Smooth muscle cell of the brain vasculature (primary cell): ENCODE data around the gene WDR55.
"Not testable (repeated sequence)": the region's sequence is repeated elsewhere in the genome, so short reads cannot be mapped to it uniquely, and the experiment has no call there.

Source experiments
- DNase-seq: peaks from one replicate; pipeline ENCODE4 v3.0.0-alpha.2; 2012; ENCODE audit warnings: low read depth, low spot score

Gene WDR55, protein sequence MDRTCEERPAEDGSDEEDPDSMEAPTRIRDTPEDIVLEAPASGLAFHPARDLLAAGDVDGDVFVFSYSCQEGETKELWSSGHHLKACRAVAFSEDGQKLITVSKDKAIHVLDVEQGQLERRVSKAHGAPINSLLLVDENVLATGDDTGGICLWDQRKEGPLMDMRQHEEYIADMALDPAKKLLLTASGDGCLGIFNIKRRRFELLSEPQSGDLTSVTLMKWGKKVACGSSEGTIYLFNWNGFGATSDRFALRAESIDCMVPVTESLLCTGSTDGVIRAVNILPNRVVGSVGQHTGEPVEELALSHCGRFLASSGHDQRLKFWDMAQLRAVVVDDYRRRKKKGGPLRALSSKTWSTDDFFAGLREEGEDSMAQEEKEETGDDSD

DNA sequence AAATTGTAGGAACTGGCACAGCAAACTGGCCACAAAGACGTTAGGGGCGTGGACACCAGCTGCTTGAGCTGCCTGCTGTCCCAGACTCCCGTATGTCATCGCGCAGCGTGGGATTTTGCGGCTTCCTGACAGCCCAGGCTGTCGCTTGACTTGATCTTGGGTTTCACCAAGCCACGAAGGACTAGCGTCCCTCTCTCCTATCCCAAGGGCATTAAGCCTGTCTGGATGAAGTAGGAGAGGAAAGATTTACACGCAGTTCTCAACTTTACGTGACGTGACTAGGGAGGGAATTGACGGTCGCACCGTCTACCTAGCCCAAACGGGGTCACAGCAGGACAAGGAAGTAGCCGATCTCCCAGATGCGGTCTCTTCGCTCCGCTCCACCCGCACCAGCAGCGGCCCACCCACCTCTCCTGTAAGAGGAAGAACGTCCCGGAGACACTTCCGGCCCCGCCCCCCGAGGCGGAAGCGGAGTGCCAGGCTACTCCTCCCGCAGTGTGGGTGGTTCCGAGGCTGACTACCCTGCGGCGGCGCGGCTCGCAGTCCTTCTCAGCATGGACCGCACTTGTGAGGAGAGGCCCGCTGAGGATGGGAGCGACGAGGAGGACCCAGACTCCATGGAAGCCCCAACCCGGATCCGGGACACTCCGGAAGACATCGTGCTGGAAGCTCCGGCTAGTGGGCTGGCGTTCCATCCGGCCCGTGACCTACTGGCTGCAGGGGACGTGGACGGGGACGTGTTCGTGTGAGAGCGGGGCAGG, at the start of gene WDR55:
Gene WDR55, plus strand, starts transcription at position 546 of the 761 bp plus-strand sequence. Its CDS starts 9 bp downstream, at position 555.
- DNase-seq = peak; percentile 64

DNA sequence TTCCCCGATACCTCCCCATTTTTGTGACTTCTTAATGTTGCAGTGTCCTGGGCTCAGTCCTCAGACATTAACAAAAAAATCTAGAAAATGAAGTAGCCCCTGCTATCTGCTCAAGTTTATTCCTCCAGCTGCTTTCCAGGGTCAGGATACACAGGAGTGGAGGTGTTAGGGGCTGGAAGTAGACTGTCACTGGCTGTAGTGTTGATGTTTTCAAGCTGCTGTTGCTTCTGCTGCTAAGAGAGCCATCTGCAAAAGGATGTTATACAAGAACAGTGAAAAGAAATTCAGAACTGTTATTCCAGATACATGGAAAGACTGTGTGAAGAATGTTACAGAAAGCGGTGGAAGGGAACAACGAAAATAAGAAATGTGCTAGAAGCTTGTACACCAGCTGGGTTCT, 42.4 kb upstream of the WDR55 start:
- DNase-seq = no peak

DNA sequence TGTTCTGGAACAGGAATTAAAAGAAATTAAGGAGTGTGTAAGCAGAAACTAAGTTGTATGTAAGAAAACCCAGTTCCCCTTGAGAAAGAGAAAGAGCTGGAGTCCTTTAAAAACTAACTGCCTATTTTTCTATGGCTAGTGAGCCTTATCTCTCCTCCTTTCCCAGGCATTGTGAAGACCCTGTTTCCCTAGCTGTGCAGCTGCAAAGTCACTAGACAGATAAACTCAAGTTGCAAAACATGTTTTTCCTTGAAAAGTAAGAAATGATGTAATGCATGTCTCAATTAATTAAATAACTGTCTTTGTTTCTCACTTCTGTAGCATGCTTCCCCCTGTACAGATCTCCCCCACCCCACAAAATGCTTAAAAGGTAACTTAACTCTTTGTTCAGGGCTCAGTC, 41.6 kb upstream of the WDR55 start:
- not testable (repeated sequence) for DNase-seq

DNA sequence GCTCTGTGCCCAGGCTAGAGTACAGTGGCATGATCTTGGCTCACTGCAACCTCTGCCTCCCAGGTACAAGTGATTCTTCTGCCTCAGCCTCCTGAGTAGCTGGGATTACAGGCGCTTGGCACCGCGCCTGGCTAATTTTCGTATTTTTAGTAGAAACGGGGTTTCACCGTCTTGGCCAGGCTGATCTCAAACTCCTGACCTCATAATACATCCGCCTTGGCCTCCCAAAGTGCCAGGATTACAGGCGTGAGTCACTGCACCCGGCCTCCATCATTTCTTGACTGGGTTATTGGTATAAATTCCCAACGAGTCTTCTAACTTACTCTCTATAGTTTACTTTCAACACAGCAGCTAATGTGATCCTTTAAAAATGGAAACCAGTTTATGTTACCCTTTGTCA, 39.8 kb upstream of the WDR55 start:
- DNase-seq = not testable (repeated sequence)

DNA sequence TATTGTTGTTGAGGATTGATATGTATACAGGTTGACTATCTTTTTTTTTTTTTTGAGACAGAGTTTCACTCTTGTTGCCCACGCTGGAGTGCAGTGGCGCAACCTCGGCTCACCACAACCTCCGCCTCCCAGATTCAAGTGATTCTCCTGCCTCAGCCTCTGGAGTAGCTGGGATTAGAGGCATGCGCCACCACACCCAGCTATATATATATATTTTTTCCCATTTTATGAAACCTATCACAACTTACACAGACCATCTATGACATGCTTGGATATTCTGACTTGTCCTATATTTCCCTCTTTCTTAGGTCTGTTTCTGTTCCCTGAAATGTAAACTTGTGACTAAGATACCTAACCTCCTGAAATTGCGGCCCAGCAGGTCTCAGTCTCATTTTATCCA, 36.7 kb upstream of the WDR55 start:
- no peak for DNase-seq

DNA sequence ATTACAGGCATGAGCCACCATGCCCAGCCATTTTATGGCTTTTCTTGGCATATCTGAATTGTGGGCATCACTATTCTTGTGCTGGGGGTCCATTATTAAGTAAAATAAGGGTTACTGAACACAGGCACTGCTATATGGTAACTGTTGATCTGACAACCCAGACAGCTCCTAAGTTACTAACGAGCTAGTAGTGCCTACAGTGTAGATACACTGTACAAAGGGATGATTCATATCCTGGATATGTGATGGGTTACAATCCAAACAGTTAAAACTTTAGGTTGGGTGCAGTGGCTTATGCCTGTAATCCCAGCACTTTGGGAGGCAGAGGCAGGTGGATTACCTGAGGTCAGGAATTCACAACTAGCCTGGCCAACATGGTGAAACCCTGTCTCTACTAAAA, 36.0 kb upstream of the WDR55 start:
- no peak for DNase-seq

DNA sequence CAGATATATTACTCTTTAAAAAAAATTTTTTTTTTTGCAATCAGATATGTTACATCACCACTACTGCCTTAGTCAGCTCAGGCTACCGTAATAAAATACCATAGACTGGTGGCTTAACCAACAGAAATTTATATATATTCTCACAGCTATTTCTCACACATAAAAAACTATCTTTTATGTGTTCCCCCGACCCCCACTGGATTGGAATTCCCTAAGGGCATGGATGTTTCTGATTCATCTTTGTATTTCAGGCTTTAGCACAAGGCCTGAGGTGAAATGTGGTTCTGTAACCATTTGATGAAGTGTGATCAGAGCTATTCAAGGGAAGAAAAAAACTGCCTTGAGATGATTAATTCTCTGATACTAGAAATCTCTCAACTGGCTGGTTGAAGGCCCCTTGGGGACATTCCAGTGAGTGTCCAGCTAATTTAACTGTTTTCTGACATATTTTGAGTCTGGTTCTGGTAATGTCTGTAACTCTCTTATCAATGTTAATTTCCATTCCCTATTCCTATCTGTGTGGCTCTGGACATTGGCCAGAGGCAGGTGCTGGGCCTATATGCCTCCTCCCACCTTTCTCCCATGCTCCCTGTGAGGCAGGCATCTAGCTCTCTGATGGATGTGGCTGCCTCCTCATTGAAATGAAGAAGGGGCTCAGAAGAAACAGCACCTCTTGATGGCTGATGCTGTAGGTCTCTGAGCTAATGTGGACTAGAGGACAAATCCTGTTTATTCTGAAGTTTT, 34.2 kb upstream of the WDR55 start:
- no peak for DNase-seq

DNA sequence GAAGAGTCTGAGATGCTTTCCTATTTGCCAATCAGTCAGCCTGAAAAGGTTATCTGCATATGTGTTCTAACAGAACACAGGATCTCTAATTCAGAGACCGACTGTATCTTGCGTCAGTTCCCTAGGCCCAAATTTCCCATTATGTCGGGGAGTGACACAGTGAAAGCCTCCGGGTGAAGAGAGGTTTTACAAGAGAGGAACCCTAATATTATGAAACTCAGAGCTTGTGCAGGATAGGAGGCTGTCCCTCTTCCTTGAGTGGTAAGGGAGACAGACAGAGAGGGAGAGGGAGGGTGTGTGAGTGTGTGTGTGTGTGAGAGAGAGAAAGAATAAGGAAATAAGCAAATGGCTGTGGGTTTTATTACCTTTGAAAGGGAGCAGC, 33.7 kb upstream of the WDR55 start:
- no peak for DNase-seq

DNA sequence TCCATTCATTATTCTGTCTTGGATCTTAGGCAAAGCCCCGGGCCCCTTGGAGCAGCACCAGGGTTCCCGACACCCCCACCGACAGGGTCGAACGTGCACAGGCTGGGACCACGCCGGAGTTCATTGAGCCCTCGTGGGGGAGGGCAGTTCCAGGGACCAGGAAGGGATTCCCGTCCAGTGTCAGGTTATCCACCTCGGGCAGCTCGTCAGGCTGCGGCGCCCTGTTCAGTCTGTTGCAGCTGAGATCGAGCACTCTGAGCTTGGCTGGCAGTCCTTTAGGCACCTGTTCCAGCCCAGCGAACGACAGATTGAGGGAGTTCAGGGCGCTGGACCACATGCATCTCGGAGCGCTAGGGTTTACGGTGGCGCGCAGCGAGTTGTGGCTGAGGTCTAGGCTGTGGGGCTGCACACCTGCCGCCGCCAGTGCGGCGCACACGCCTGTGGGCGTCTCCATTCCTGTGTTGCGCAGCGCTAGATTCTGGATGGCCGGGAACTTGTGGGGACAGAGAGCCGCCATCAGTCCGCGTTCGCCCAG, 32.8 kb upstream of the WDR55 start:
- no peak for DNase-seq

DNA sequence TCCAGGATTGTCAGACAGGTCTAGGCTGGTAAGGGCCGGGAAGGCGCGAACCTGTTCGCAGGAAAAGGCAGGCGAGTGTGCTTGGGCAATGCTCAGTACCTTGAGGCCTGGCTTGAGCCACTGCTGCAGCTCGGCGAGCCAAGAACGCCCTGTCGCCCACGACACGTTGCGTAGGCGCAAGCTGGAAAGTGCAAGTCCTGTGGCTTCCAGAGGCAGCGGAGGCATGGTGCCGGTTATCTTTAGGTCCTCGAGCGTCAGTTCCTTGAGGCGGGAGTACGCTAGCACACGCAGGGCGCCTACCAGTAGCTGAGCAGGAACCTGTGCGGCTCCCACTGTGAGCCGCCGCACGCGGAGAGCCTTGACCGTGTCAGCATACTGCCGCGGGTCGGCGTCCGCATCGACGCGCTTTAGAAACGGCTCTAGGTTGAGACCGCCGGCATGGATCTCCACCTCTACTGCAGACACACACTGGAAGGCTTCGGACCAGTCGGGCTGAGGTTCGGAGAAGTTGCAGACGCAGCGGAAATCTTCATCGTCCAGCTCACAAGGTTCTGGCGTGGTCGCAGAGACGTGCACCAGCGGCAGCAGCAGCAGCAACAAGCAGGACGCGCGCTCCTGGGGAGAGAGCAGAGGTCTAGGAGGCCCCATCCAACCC, 32.2 kb upstream of the WDR55 start:
- DNase-seq = no peak

DNA sequence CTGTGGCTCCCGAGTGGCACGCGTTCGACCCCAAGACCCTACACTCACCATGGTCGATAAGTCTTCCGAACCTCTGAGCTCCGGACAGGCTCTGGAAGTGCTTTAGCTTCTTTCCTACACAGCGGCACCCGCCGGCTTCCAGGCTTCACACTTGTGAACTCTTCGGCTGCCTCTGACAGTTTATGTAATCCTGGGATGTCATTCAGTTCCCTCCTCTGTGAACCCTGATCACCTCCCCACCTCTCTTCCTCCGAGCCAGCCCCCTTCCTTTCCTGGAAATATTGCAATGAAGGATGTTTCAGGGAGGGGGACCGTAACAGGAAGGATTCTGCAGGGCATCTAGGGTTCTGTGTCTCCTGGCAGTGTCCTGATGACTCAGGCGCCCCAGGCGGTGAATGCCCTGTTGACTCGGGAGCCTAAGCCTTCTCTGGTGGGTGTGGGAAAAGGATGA, 31.7 kb upstream of the WDR55 start, which contains the start of gene CD14:
Gene CD14, minus strand, starts transcription at position 155 of the 451 bp plus-strand sequence. Its CDS starts 104 bp downstream, at position 51.
- no peak for DNase-seq

DNA sequence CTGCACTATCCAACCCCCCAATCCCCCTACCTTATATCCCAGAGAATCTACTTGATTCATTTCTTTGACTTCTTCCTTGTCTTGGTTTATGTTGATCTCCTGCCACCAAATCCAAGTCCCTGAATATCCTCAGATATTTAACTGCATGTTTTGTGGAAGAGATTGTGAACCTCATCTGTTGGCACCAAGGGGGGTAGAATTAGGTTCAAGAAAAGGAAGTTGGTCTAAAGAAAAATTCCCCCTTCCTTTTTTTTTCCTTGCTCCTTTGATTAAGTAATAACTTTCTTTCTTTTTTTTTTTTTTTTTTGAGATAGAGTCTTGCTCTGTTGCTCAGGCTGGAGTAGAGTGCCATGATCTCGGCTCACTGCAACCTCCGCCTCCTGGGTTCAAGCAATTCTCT, 31.2 kb upstream of the WDR55 start:
- no peak for DNase-seq

DNA sequence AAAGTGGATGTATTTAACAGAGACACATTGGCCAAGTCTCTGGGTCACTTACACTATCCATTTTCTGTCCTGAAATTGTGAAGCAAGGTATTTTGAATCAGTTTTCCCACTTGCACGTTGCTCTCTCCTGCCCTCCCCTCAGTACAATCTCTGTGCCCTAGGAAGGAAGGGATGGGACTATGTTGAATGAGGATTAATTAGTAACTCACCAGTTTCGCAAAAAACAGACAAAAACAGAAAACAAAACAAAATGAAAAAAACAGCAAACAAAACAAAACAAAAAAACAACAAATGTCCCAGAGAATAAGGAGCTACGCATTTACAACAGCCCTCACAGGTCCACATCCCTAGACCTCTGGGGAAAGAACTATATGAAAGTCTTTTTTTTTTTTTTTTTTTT, 30.6 kb upstream of the WDR55 start:
- DNase-seq = no peak

DNA sequence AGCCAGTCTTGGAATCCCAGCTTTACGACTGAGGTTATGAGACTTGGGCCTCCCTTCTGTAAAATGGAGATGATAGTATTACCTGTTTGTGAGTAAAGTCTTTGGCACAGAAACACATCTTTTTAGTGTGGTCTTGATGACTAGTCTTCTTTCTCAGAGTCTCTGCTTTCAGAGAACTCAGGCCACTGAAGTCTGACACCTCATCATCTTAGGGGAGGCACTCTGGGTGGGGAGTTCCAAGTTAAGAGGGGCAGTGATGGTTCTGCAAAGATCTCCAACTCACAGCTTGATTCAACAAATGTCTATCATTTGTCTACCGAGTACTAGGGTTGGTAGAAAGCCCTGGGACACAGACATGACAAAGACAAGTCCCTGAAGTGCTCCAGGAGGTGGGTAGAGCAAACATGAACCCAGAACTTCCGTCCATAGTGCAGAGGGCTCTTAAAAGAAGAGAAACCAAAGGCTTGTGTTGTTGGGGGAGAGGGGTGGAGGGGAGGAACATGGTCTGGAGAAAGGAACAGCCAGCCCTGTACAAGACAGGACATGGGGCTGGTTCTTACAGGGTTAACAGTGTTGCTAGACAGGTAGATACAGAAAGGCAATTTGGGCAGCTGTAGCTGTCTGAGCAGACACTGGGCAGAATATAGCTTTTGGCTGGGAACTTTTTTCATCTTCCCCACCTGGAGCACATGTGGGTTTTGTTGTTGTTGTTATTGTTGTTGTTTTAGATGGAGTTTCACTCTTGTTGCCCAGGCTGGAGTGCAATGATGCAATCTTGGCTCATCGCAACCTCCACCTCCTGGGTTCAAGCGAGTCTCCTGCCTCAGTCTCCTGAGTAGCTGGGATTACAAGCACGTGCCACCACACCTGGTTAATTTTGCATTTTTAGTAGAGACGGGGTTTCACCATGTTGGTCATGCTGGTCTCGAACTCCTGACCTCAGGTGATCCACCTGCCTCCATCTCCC, 29.1 kb upstream of the WDR55 start:
- DNase-seq = no peak

DNA sequence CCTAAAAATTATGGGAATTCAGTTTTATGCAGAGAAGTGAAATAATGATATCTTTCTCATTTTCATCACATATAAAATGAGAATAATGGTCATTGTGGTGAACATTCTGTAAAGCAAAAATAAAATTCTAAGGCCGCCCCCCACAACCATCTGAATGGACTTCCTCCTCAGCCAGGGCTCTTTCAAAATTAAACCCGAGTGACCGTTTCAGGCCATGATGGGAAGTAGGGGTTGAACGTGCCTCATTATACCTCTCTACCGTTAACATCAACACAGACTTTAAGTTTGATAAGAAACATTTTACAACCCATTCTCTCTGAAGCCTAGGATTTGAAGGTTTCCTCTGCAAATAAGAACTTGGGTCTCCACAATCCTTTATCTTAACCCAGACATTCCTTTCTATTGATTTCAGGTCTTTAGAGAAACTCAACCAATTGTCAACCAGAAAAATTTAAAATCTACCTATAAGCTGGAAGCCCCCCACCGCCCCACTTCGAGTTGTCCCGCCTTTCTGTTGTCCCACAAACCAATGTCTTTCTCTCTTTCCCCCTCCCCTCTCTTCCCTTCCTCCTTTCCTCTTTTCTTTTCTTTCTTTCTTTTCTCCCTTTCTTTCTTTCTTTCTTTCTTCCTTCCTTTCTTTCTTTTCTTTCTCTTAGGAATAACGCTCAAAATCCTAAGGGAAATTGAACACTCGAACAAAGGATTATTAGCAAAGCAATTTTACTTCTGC, 27.2 kb upstream of the WDR55 start:
- DNase-seq = no peak

DNA sequence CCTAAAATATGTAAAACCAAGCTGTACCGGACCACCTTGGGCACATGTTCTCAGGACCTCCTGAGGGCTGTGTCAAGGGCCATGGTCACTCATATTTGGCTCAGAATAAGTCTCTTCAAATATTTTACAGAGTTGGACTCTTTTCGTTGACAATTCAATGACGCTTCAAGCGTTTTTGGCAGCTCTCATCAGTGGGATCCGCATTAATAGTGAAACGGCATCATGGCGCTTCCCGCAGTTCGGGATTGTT, 25.9 kb upstream of the WDR55 start:
- not testable (repeated sequence) for DNase-seq

DNA sequence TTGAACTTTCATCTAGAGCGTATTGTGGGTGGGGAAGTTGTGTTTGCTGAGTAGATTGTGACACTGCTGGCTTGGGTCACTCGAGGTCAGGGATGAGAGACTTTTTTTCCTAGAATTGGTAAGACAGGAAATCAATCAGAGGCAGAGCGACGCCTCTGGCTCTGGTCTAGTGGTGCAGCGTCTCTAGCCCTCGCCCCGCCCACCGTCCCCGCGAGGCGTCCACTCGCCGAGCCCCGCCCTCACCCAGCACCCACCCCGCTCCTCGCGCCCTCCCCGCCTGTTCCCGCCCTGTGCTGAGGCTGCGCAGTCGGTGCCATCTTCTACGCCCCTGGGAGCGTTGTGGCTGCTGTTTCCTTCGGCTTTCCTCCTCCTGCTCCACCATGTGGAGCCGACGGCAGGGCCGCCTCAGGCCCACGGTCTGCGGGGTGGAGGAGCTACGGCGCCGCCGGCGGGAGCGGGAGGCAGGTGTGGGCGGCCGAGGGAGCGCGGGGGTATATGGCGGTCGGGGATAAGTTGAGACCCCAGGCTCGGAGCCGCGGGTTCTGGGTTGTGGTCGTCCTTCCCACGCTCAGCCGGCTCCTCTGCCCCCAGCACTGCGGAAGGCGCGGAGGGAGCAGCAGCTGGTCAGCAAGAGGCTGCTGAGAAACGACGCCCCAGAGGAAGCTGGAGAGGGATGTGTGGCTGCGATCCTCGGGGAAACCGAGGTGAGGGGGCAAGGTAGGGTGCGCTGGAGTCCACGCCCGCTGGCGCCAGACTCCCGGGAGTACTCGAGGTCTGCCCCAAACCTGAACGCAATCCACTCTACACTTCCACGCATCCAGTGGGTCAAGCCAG, 25.3 kb upstream of the WDR55 start, which contains the start of gene TMCO6:
Gene TMCO6, plus strand, starts transcription at position 304 of the 834 bp plus-strand sequence. Its CDS starts 77 bp downstream, at position 381.
- DNase-seq = peak; percentile 67

DNA sequence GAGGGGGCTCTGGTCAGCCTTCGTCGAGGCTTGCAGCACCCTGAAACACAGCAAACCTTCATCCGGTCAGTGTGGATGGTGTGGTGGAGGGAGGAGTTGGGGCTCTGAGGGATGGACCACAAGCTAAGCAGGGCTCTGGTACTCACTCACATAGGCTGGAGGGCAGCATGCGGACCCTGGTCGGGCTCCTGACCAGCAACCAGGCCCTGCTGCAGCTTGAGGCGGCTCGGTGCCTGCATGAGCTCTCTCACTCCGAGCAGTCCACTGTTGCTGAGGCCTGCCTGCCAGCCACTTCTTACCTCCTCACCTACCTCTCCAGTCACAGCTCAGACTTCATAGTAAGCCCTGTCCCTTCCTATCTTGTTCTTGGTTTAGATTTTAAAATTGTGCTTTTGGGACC, 23.0 kb upstream of the WDR55 start:
- no peak for DNase-seq

DNA sequence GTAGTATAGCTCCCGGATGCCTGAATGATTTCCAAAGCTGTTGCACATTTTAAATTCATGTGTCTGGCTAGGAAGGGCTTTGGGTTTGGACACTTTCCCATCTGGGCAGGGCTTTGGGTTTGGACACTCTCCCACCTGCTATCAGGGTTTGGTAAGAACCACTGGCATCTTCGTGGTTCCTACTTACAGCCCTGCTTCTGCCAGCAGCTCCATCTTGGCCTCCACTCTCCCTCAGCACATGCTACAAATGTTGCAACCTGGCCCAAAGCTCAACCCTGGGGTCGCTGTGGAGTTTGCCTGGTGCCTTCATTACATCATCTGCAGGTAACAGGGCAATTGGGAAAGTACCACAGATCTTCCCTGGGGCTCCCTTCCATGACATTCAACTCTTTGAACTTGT, 22.0 kb upstream of the WDR55 start:
- DNase-seq = no peak
